Uterus (tissue), 4 donors: ENCODE measurements around the gene GBX1. TPM values are rescaled to one million over a fixed set of nuclear protein-coding genes. Genes with fewer than 3 reads are reported as not detected.

ENCODE experiments used
- DNase-seq, 2 donors: peaks; one replicate each; pipeline ENCODE4 v3.0.0-alpha.2; 2019 to 2020
- H3K27ac ChIP-seq, 2 donors: fragments of 200-600 bp; sonication (generic); 1 replicate in 1 of 2; 2 replicates in 1 of 2; pipeline ENCODE4 v1.5.1; 2016 to 2018
- H3K27me3 ChIP-seq, 2 donors: fragments of 200-600 bp; sonication (generic); one replicate each; pipeline ENCODE4 v1.5.1; 2018 to 2019; ENCODE audit warnings: control low read depth in 1 of 2
- H3K36me3 ChIP-seq, 2 donors: fragments of 200-600 bp; sonication (generic); one replicate each; pipeline ENCODE4 v1.5.1; 2019; ENCODE audit warnings: control low read depth in 1 of 2
- H3K4me1 ChIP-seq, 2 donors: fragments of 200-600 bp; sonication (generic); one replicate each; pipeline ENCODE4 v1.5.1; 2018 to 2019; ENCODE audit warnings: control low read depth in 1 of 2
- H3K4me3 ChIP-seq, 2 donors: fragments of 200-600 bp; sonication (generic); 1 replicate in 1 of 2; 2 replicates in 1 of 2; pipeline ENCODE4 v1.5.1; 2018 to 2019; ENCODE audit warnings: mild to moderate bottlenecking in 1 of 2
- H3K9me3 ChIP-seq, 2 donors: fragments of 200-600 bp; sonication (generic); one replicate each; pipeline ENCODE4 v1.5.1; 2019; ENCODE audit warnings: control low read depth in 1 of 2
- CTCF ChIP-seq, 4 experiments: fragments of 200-600 bp in 2 of 4; fragments of 450-650 bp in 2 of 4; sonication (generic) in 2 of 4; IDR thresholded peaks; one replicate each; pipeline ENCODE4 v1.5.1; 2016 to 2019; ENCODE audit warnings: antibody characterized with exemption in 4 of 4, mild to moderate bottlenecking in 2 of 4, moderate library complexity in 1 of 4
- POLR2A ChIP-seq, 2 donors: fragments of 450-650 bp; IDR thresholded peaks; one replicate each; pipeline ENCODE4 v1.6.1; 2016; ENCODE audit warnings: antibody characterized with exemption in 2 of 2, mild to moderate bottlenecking in 1 of 2, moderate library complexity in 1 of 2
- intact Hi-C: fragments of 100-400 bp; cut with DNase I; formaldehyde crosslinking; loops from one replicate; pipeline ENCODE4 v1.15.1; 2023; ENCODE audit warnings: low total_unique reads
- total RNA-seq, 4 donors: library from RNA; depleted of rRNA in 3 of 4; stranded (reverse); fragments of >200 nt in 3 of 4; gene quantifications; one replicate each; pipeline versions ENCODE4 v1.1.0 to v1.2.4, GENCODE V29; 2014 to 2023
- donor health status: DM: yes; HTN: yes; CAD: no.

GBX1 gene
- total RNA-seq, 4 donors from 2014 or later: 0.41 TPM; not detected in 3

DNA sequence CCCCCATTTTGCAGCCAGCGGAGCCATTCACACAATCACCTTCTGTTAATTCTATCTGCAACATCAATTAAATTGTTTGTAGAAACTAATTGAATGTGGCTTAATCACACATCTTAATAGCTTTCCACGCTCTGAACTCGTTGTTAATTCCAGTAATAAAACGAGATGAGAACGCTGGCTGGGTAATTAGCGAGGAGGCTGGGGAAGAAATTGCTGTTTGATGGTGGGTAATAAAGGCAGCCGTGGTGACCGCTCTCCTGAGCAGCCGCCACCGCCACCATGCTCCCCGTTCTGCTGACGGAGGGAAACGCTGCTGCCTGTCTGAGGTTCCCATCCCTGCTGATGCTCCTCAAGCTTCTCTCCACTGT lies 36.3 kb downstream of the GBX1 start:
- H3K27ac ChIP-seq: no peak overlapping the region
- no peaks in the 10 kb centered on the region for H3K27me3 ChIP-seq
- no peaks in the 10 kb centered on the region for H3K4me1 ChIP-seq
- TF ChIP-seq POLR2A (IDR thresholded peaks at IDR 0.05) (no peak), CTCF (IDR thresholded peaks at IDR 0.05) (no peak)
- intact Hi-C loops: loop anchor here (10.0 kb wide), 1 partner anchor 174 kb away; no protein-coding TSS in a partner anchor
- H3K4me3 ChIP-seq: no peak overlapping the region
- no peak for DNase-seq
- H3K36me3 ChIP-seq: no peaks in the 10 kb centered on the region
- no peaks in the 10 kb centered on the region for H3K9me3 ChIP-seq

DNA sequence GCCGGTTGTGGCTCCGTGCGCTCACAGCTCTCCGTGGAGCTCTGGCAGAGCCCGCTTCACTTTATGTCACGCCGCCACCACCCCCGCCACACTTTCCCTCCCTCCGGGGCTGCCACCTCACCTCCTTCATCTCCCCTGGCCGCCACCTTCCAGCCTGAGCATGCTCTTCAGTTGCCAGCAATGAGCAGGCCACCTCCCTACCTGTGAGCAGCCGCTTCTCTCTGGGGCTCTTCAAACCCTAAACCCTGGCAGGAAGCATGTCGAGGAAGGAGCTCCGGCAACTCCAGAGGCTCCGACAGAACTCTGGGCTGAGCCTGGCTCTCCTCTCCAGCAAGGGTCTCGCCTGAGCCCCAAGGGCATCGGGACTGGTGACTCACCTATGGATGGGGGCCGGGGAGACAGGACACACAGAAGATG lies 36.7 kb downstream of the GBX1 start:
- Histone ChIP-seq H3K27ac (no peak overlapping the region), H3K4me1 (peaks cover 0 to 3% of the 10 kb centered on the region in 2 donors), H3K4me3 (no peak overlapping the region), H3K9me3 (no peaks in the 10 kb centered on the region), H3K27me3 (no peaks in the 10 kb centered on the region), H3K36me3 (no peaks in the 10 kb centered on the region)
- DNase-seq: no peak
- TF ChIP-seq CTCF (IDR thresholded peaks at IDR 0.05) (no peak), POLR2A (IDR thresholded peaks at IDR 0.05) (no peak)
- intact Hi-C loops: loop anchor here (10.0 kb wide), 1 partner anchor 174 kb away; no protein-coding TSS in a partner anchor

- TF ChIP-seq CTCF (IDR thresholded peaks at IDR 0.05) (no peak), POLR2A (IDR thresholded peaks at IDR 0.05) (no peak)
- intact Hi-C loops: loop anchor here (10.0 kb wide), 1 partner anchor 175 kb away; no protein-coding TSS in a partner anchor
- no peaks in the 10 kb centered on the region for H3K9me3 ChIP-seq
- H3K27me3 ChIP-seq: no peaks in the 10 kb centered on the region
- H3K4me3 ChIP-seq: no peak overlapping the region
- H3K4me1 ChIP-seq: peaks cover 0 to 9% of the 10 kb centered on the region in 2 donors
- DNase-seq: no peak
- no peak overlapping the region for H3K27ac ChIP-seq
- H3K36me3 ChIP-seq: no peaks in the 10 kb centered on the region
These were observed 37.4 kb downstream of the GBX1 start for GRCh38 chr7:151129960-151130591.

GRCh38 chr7:151129117-151129959 lies 38.2 kb downstream of the GBX1 start:
- no peak overlapping the region for H3K27ac ChIP-seq
- H3K4me3 ChIP-seq: no peak overlapping the region
- H3K9me3 ChIP-seq: no peaks in the 10 kb centered on the region
- peaks cover 0 to 10% of the 10 kb centered on the region in 2 donors for H3K4me1 ChIP-seq
- intact Hi-C loops: no loop called here
- H3K27me3 ChIP-seq: no peaks in the 10 kb centered on the region
- TF ChIP-seq POLR2A (IDR thresholded peaks at IDR 0.05): no peak
- TF ChIP-seq CTCF (IDR thresholded peaks at IDR 0.05): no peak
- H3K36me3 ChIP-seq: no peaks in the 10 kb centered on the region
- DNase-seq: no peak

GRCh38 chr7:151128716-151129115 lies 38.8 kb downstream of the GBX1 start:
- Histone ChIP-seq H3K4me3 (no peak overlapping the region), H3K4me1 (peaks cover 0 to 10% of the 10 kb centered on the region in 2 donors), H3K27me3 (no peaks in the 10 kb centered on the region), H3K27ac (no peak overlapping the region), H3K36me3 (no peaks in the 10 kb centered on the region), H3K9me3 (no peaks in the 10 kb centered on the region)
- TF ChIP-seq CTCF (IDR thresholded peaks at IDR 0.05) (no peak), POLR2A (IDR thresholded peaks at IDR 0.05) (no peak)
- intact Hi-C loops: no loop called here
- no peak for DNase-seq
